SU-DHL-6 (cell line): ENCODE results near the gene COBLL1.

Experiments
- H2AFZ ChIP-seq: fragments of 200-600 bp; sonication (generic); 2 replicates; pipeline ENCODE4 v1.6.1; 2014; ENCODE audit warnings: low read depth, mild to moderate bottlenecking, moderate library complexity, mixed read lengths, antibody characterized with exemption, low read length; ENCODE audit not compliant: severe bottlenecking
- H3F3A ChIP-seq: fragments of 200-600 bp; shearing (Covaris generic); 2 replicates; pipeline ENCODE4 v1.6.0; 2016; ENCODE audit warnings: antibody characterized with exemption, mild to moderate bottlenecking; ENCODE audit not compliant: insufficient read depth
- H3K27ac ChIP-seq: fragments of 200-600 bp; sonication (generic); 2 replicates; pipeline ENCODE4 v1.5.1; 2016; ENCODE audit warnings: low read depth, mild to moderate bottlenecking, low read length, moderate library complexity, mixed read lengths
- H3K27me3 ChIP-seq: fragments of 200-600 bp; sonication (generic), shearing (Covaris generic); 2 replicates; pipeline ENCODE4 v1.6.0; 2014; ENCODE audit warnings: mild to moderate bottlenecking, low read length
- H3K36me3 ChIP-seq: fragments of 200-600 bp; sonication (generic); 2 replicates; pipeline ENCODE4 v1.6.1; 2014; ENCODE audit warnings: mild to moderate bottlenecking, low read length, mixed read lengths
- H3K4me2 ChIP-seq: fragments of 300-600, 200-600 bp; shearing (Covaris generic), sonication (generic); 2 replicates; pipeline ENCODE4 v1.6.0; 2014; ENCODE audit warnings: low read length, low read depth, mild to moderate bottlenecking; ENCODE audit not compliant: poor library complexity, severe bottlenecking
- H3K4me3 ChIP-seq: fragments of 200-600 bp; sonication (generic); 2 replicates; pipeline ENCODE4 v1.5.1; 2014; ENCODE audit warnings: antibody characterized with exemption, low read length, mild to moderate bottlenecking, mixed read lengths; ENCODE audit not compliant: insufficient read depth, poor library complexity, severe bottlenecking
- H3K79me2 ChIP-seq: fragments of 200-600 bp; sonication (generic); 2 replicates; pipeline ENCODE4 v1.6.1; 2014; ENCODE audit warnings: mild to moderate bottlenecking, low read length, moderate library complexity; ENCODE audit not compliant: insufficient read depth
- H3K9ac ChIP-seq: fragments of 200-600 bp; sonication (generic); 2 replicates; pipeline ENCODE4 v1.7.0; 2014; ENCODE audit warnings: mild to moderate bottlenecking, low read length
- H3K9me2 ChIP-seq: fragments of 200-600 bp; sonication (generic); replicated peaks from 2 replicates; pipeline ENCODE4 v1.6.1; 2014; ENCODE audit warnings: low read length; ENCODE audit not compliant: insufficient read depth
- H3K9me3 ChIP-seq: fragments of 200-600 bp; sonication (generic); 2 replicates; pipeline ENCODE4 v1.6.1; 2014; ENCODE audit warnings: low read length, mixed read lengths; ENCODE audit not compliant: insufficient read depth
- H4K20me1 ChIP-seq: fragments of 200-600 bp; sonication (generic); 2 replicates; pipeline ENCODE4 v1.6.1; 2014; ENCODE audit warnings: low read depth, mild to moderate bottlenecking, antibody characterized with exemption, low read length, moderate library complexity, mixed read lengths
- CTCF ChIP-seq: fragments of 200-600 bp; sonication (generic); IDR thresholded peaks from one replicate; pipeline ENCODE4 v1.5.1; 2017; ENCODE audit warnings: antibody characterized with exemption, mild to moderate bottlenecking, low read length, moderate library complexity; ENCODE audit not compliant: insufficient read depth, poor library complexity, severe bottlenecking
- EZH2phosphoT487 ChIP-seq: fragments of 200-600 bp; sonication (generic), shearing (Covaris generic); conservative IDR thresholded peaks from 2 replicates; pipeline ENCODE4 v1.6.1; 2018; ENCODE audit warnings: mild to moderate bottlenecking, antibody characterized with exemption, low read length, moderate library complexity, mixed read lengths

Gene COBLL1

DNA sequence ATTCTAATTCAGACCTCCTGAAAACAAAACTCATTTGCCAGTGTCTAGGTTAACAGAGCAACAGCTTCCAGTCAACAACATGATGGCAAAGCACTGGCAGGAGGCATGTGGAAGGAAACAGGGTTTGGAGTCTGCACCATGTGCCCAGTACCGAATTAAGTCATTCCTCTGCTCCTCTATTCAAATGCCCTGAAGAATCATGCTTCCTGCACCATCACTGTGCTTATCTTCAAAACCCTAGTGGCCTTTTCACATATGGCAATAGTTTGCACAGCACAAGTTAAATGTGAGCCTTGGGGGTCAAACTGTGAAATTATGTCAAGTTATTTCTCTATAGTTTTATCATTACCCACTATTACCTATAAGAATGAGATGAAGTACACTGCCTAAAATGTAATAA is 145.0 kb downstream of the COBLL1 start:
- TF ChIP-seq CTCF (no peak), EZH2phosphoT487 (no peak)
- Histone ChIP-seq H3K36me3 (no peaks in the 10 kb centered on the region), H2AFZ (no peak overlapping the region), H3K4me3 (no peak overlapping the region), H3K4me2 (no peak overlapping the region), H3K9me3 (no peaks in the 10 kb centered on the region), H3K9me2 (no peaks in the 10 kb centered on the region), H3K9ac (no peak overlapping the region), H3K79me2 (no peaks in the 10 kb centered on the region), H3K27me3 (no peaks in the 10 kb centered on the region), H3F3A (no peaks in the 10 kb centered on the region), H4K20me1 (no peaks in the 10 kb centered on the region), H3K27ac (no peak overlapping the region)

DNA sequence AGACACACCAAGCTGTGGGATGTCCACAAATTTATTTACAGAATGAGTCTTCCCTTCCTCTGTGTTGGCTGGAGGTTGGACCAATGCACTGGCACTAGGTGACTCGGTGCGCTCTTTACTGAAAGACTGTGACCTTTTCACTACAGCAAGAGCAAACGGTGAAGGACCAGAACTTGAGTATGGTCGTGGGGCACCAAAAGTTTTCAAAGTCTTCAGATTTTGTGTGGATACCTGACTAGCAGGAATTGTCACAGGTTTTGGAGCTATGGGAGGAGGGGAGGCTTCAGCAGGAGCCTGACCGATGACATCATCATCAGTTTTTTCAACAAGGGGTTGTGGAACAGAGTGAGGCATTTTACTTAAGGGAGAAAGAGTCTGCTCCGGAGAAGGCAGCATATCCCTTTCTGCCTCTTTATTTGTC is 147.3 kb downstream of the COBLL1 start:
- H3K27me3 ChIP-seq = no peaks in the 10 kb centered on the region
- H3F3A ChIP-seq = no peaks in the 10 kb centered on the region
- no peaks in the 10 kb centered on the region for H3K36me3 ChIP-seq
- no peak for TF ChIP-seq CTCF
- TF ChIP-seq EZH2phosphoT487 = no peak
- no peak overlapping the region for H3K4me3 ChIP-seq
- H3K9me3 ChIP-seq = no peaks in the 10 kb centered on the region
- no peak overlapping the region for H3K4me2 ChIP-seq
- no peaks in the 10 kb centered on the region for H3K79me2 ChIP-seq
- H4K20me1 ChIP-seq = no peaks in the 10 kb centered on the region; the same call in 1 of the 2 replicates
- no peak overlapping the region for H2AFZ ChIP-seq
- H3K9me2 ChIP-seq = no peaks in the 10 kb centered on the region
- no peak overlapping the region for H3K27ac ChIP-seq
- H3K9ac ChIP-seq = no peak overlapping the region

DNA sequence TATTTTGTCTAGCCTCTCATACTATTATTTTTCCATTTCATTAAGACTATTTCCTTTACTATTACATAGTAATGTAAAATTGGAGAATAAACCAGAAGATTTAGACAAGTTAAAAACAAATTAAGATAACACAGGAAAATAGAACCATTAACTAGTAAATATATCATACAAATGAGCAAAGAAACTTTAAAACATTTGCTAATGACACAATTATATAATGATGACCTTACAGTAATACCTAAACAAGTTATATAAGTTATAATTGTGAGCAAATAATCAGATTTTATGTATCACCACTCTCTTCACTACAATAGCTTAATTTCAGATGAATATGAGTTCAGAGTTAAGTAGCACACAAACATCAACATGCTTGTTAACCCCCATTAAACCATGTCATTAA is 147.8 kb downstream of the COBLL1 start:
- no peak overlapping the region for H3K4me2 ChIP-seq
- no peaks in the 10 kb centered on the region; the same call in 1 of the 2 replicates for H4K20me1 ChIP-seq
- H3K9me3 ChIP-seq = no peaks in the 10 kb centered on the region
- H3F3A ChIP-seq = no peaks in the 10 kb centered on the region
- H3K79me2 ChIP-seq = no peaks in the 10 kb centered on the region
- no peak overlapping the region for H3K9ac ChIP-seq
- H2AFZ ChIP-seq = no peak overlapping the region
- H3K9me2 ChIP-seq = no peaks in the 10 kb centered on the region
- TF ChIP-seq CTCF (no peak), EZH2phosphoT487 (no peak)
- no peaks in the 10 kb centered on the region for H3K27me3 ChIP-seq
- H3K27ac ChIP-seq = no peak overlapping the region
- H3K36me3 ChIP-seq = no peaks in the 10 kb centered on the region
- H3K4me3 ChIP-seq = no peak overlapping the region

- Histone ChIP-seq H2AFZ (no peak overlapping the region), H3K27ac (no peak overlapping the region), H4K20me1 (no peaks in the 10 kb centered on the region; the same call in 1 of the 2 replicates), H3K4me2 (no peak overlapping the region), H3K4me3 (no peak overlapping the region), H3K9me3 (no peaks in the 10 kb centered on the region), H3K36me3 (no peaks in the 10 kb centered on the region), H3K27me3 (no peaks in the 10 kb centered on the region), H3F3A (no peaks in the 10 kb centered on the region), H3K9me2 (no peaks in the 10 kb centered on the region), H3K79me2 (no peaks in the 10 kb centered on the region), H3K9ac (no peak overlapping the region)
- no peak for TF ChIP-seq EZH2phosphoT487
- no peak for TF ChIP-seq CTCF
Measured at GRCh38 chr2:164693390-164693789, 148.2 kb downstream of the COBLL1 start.
